ENCODE results near the gene WDR27. TPM values are rescaled to one million over a fixed set of nuclear protein-coding genes. Genes with fewer than 3 reads are reported as not detected.

The WDR27 gene
- 17.5 and 28.7 TPM in 2 replicates for total RNA-seq

GRCh38 chr6:169701954-169702839 lies at the start of gene WDR27, which contains the start of gene C6orf120:
WDR27 (minus strand) TSS chr6:169702029; CDS start chr6:169689005, 13,024 bp downstream.
C6orf120 (plus strand) TSS chr6:169702126; CDS start chr6:169702460, 334 bp downstream.

GRCh38 chr6:169724494-169725124 lies 22.8 kb upstream of the WDR27 start, which contains the start of gene PHF10:
PHF10 (minus strand) TSS chr6:169724500; CDS start chr6:169723931, 569 bp downstream.

Other genes starting within 250 kb of the WDR27 start
- gene C6orf120, start 97 bp upstream of the WDR27 start, total RNA-seq, result 50.4 and 55.0 TPM in 2 replicates
- 10.7 and 14.1 TPM in 2 replicates for gene PHF10, start 22.5 kb upstream of the WDR27 start, total RNA-seq
- gene DYNLT2, start 49.5 kb upstream of the WDR27 start, total RNA-seq, result 0.61 and 0.65 TPM in 2 replicates
- gene ERMARD, start 49.6 kb upstream of the WDR27 start, total RNA-seq, result 14.9 and 19.8 TPM in 2 replicates